Bronchial epithelial cell (primary cell): Measurements from ENCODE around the gene NKAIN2. TPM values are rescaled to one million over a fixed set of nuclear protein-coding genes. Genes with fewer than 3 reads are reported as not detected.

Source experiments
- DNase-seq: peaks from one replicate; pipeline ENCODE4 v3.0.0-alpha.2; 2010; ENCODE audit warnings: low read depth
- FAIRE-seq: peaks from 2 replicates; lab custom pipeline; 2011; peaks lifted over from hg19 to GRCh38; lab: Jason Lieb, UNC
- H3K27me3 ChIP-seq: 2 replicates; pipeline ENCODE4 v1.5.1; 2011; ENCODE audit warnings: low read length; ENCODE audit not compliant: control insufficient read depth, insufficient read depth
- H3K36me3 ChIP-seq: 2 replicates; pipeline ENCODE4 v1.5.1; 2011; ENCODE audit warnings: low read length; ENCODE audit not compliant: control insufficient read depth, insufficient read depth
- H3K4me3 ChIP-seq: 2 replicates; pipeline ENCODE4 v1.5.1; 2011; ENCODE audit warnings: mild to moderate bottlenecking, low read depth, low read length, control low read depth
- CTCF ChIP-seq: IDR thresholded peaks from 2 replicates; pipeline ENCODE4 v1.5.1; 2011; ENCODE audit warnings: mild to moderate bottlenecking, moderate library complexity, low read length, control low read depth, inconsistent platforms; ENCODE audit not compliant: insufficient read depth, severe bottlenecking
- total RNA-seq: library from RNA; depleted of rRNA; stranded (reverse); fragments of >200 nt; gene quantifications from 2 replicates; pipeline ENCODE4 v1.2.1, GENCODE V29; 2014

Gene NKAIN2
- total RNA-seq, 1 donor from 2014 or later = under 0.01 TPM

- H3K36me3 ChIP-seq = no peaks in the 10 kb centered on the region
- FAIRE-seq (no peak), DNase-seq (no peak)
- H3K27me3 ChIP-seq = no peaks in the 10 kb centered on the region
- H3K4me3 ChIP-seq = no peak overlapping the region
- TF ChIP-seq CTCF = no peak
Observed at GRCh38 chr6:124026694-124027093, 223.0 kb downstream of the NKAIN2 start.

GRCh38 chr6:124027392-124027791, 223.7 kb downstream of the NKAIN2 start:
- DNase-seq = no peak
- H3K36me3 ChIP-seq = no peaks in the 10 kb centered on the region
- no peak for FAIRE-seq
- no peaks in the 10 kb centered on the region for H3K27me3 ChIP-seq
- no peak for TF ChIP-seq CTCF
- H3K4me3 ChIP-seq = no peak overlapping the region

- FAIRE-seq = no peak
Observed at GRCh38 chr6:124028117-124028516, 224.5 kb downstream of the NKAIN2 start.

GRCh38 chr6:124029567-124029966, 225.9 kb downstream of the NKAIN2 start:
- H3K4me3 ChIP-seq = no peak overlapping the region
- no peaks in the 10 kb centered on the region for H3K36me3 ChIP-seq
- no peak for DNase-seq
- no peaks in the 10 kb centered on the region for H3K27me3 ChIP-seq
- no peak for TF ChIP-seq CTCF
- FAIRE-seq = no peak

More at GRCh38 chr6:124028117-124028516, 224.5 kb downstream of the NKAIN2 start:
- no peak for DNase-seq
- Histone ChIP-seq H3K4me3 (no peak overlapping the region), H3K36me3 (no peaks in the 10 kb centered on the region), H3K27me3 (no peaks in the 10 kb centered on the region)
- TF ChIP-seq CTCF = no peak

- H3K4me3 ChIP-seq = no peak overlapping the region
- DNase-seq = no peak
- no peaks in the 10 kb centered on the region for H3K27me3 ChIP-seq
- H3K36me3 ChIP-seq = no peaks in the 10 kb centered on the region
- TF ChIP-seq CTCF = no peak
- no peak for FAIRE-seq
Observed at GRCh38 chr6:124033501-124033900, 229.8 kb downstream of the NKAIN2 start.

- H3K36me3 ChIP-seq = no peaks in the 10 kb centered on the region
- TF ChIP-seq CTCF = no peak
- H3K4me3 ChIP-seq = no peak overlapping the region
- DNase-seq (no peak), FAIRE-seq (no peak)
- no peaks in the 10 kb centered on the region for H3K27me3 ChIP-seq
Observed at GRCh38 chr6:124036384-124036783, 232.7 kb downstream of the NKAIN2 start.
